ENCODE data around the gene ODAD2.
"Not testable (repeated sequence)": the region's sequence is repeated elsewhere in the genome, so short reads cannot be mapped to it uniquely, and the experiment has no call there.

ODAD2 gene

GRCh38 chr10:27998954-27999275 lies at the start of gene ODAD2:
TSS of gene ODAD2 (minus strand) at chr10:27999079. CDS start at chr10:27995142, 3,937 bp downstream.
- DNase-seq, result no peak

- no peak for DNase-seq
These were observed 48.2 kb upstream of the ODAD2 start for GRCh38 chr10:28047061-28047460.

- no peak for DNase-seq
These were observed 47.7 kb upstream of the ODAD2 start for GRCh38 chr10:28046579-28046978.

- DNase-seq, result no peak
These were observed 45.1 kb upstream of the ODAD2 start for GRCh38 chr10:28043941-28044340.

- no peak for DNase-seq
These were observed 37.7 kb upstream of the ODAD2 start for GRCh38 chr10:28036587-28036986.

- no peak for DNase-seq
These were observed 22.4 kb upstream of the ODAD2 start for GRCh38 chr10:28020993-28021982.

GRCh38 chr10:28020080-28020860 lies 21.4 kb upstream of the ODAD2 start:
- DNase-seq, result no peak

- DNase-seq, result no peak
These were observed 15.8 kb upstream of the ODAD2 start for GRCh38 chr10:28014651-28015050.

- DNase-seq, result no peak
These were observed 14.2 kb upstream of the ODAD2 start for GRCh38 chr10:28012990-28013515.

GRCh38 chr10:28010821-28011220 lies 11.9 kb upstream of the ODAD2 start:
- no peak for DNase-seq

- DNase-seq, result no peak
These were observed 9.2 kb upstream of the ODAD2 start for GRCh38 chr10:28008054-28008453.

- no peak for DNase-seq
These were observed 2.5 kb upstream of the ODAD2 start for GRCh38 chr10:28001353-28001752.

GRCh38 chr10:27998178-27998953 lies 513 bp downstream of the ODAD2 start:
- DNase-seq, result peak; percentile 7 to 31

GRCh38 chr10:27997865-27998177 lies 1.1 kb downstream of the ODAD2 start:
- no peak for DNase-seq

GRCh38 chr10:27995311-27995710 lies 3.6 kb downstream of the ODAD2 start:
- DNase-seq, result no peak

GRCh38 chr10:27989357-27989756 lies 9.5 kb downstream of the ODAD2 start:
- DNase-seq, result not testable (repeated sequence)

GRCh38 chr10:27986821-27987220 lies 12.1 kb downstream of the ODAD2 start:
- DNase-seq, result peak in 1 of 2 experiments; percentile 9

GRCh38 chr10:27982875-27983543 lies 15.9 kb downstream of the ODAD2 start:
- no peak for DNase-seq

- DNase-seq, result no peak
These were observed 17.1 kb downstream of the ODAD2 start for GRCh38 chr10:27981744-27982143.

- DNase-seq, result not testable (repeated sequence)
These were observed 28.1 kb downstream of the ODAD2 start for GRCh38 chr10:27970795-27971194.

GRCh38 chr10:27969931-27970330 lies 28.9 kb downstream of the ODAD2 start:
- DNase-seq, result not testable (repeated sequence)

- DNase-seq, result no peak
These were observed 39.7 kb downstream of the ODAD2 start for GRCh38 chr10:27959093-27959715.
